Measurements from ENCODE around the gene HIPK2. TPM values are rescaled to one million over a fixed set of nuclear protein-coding genes. Genes with fewer than 3 reads are reported as not detected.

The HIPK2 gene
- total and polyA plus RNA-seq, 2 experiments from 2014 or later, result 18.2 to 22.9 TPM

DNA sequence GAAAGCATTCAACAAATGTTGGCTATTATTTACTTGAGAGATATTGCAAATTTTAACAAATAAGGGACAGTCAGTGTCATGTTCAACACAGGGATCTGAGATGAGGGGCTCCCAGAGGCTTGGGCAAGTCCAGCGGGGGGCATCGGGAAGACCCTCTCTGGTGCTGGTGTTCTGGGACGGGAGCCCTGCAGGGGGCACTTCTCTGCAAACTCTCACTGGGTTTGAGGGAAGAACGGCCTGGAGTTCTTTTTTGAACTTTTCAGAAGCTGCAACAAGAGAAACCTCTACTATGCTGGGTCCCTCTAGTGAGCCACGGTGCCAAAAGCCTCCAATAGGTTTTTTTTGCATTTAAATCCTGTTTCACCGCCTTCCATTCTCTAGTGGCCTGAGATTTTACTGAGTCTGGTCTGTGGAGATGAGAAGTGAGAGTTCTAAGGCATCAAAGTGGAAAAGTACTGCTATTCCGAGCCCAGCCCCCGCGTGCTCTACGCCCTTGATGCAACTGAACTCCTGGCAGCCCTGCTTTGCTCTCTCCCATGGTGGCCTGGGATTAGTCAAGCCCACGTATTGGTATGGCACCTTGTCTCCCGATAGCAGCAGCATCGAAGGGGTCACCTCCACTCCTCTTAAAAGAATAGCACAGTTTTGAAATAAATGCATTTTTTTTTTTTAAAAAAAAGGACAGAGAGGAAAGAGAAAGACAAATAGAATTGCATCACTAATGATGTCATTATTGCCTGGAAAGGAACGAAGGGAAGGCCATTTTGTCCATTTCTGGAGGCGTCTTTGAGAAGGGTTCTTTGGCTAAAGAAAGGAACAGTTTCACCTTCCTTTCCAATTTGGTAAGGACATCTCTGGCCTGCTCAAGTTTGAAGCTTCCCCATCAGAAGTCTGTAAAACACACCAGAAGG lies 210.8 kb downstream of the HIPK2 start:
- H3K27me3 ChIP-seq, result no peaks in the 10 kb centered on the region
- H4K20me1 ChIP-seq (ENCODE audit: insufficient read depth, poor library complexity, severe bottlenecking), result no peaks in the 10 kb centered on the region
- no peak for DNase-seq (ENCODE audit: low spot score)
- H3K4me1 ChIP-seq (ENCODE audit: insufficient read depth), result no peaks in the 10 kb centered on the region
- H3K79me2 ChIP-seq, result no peaks in the 10 kb centered on the region
- H3K4me2 ChIP-seq, result no peak overlapping the region
- H2AFZ ChIP-seq, result no peak overlapping the region
- H3K36me3 ChIP-seq (replicated peaks; ENCODE audit: insufficient read depth, low read depth), result no peaks in the 10 kb centered on the region
- H3K4me3 ChIP-seq, result no peak overlapping the region
- TF ChIP-seq, protein P1, sequence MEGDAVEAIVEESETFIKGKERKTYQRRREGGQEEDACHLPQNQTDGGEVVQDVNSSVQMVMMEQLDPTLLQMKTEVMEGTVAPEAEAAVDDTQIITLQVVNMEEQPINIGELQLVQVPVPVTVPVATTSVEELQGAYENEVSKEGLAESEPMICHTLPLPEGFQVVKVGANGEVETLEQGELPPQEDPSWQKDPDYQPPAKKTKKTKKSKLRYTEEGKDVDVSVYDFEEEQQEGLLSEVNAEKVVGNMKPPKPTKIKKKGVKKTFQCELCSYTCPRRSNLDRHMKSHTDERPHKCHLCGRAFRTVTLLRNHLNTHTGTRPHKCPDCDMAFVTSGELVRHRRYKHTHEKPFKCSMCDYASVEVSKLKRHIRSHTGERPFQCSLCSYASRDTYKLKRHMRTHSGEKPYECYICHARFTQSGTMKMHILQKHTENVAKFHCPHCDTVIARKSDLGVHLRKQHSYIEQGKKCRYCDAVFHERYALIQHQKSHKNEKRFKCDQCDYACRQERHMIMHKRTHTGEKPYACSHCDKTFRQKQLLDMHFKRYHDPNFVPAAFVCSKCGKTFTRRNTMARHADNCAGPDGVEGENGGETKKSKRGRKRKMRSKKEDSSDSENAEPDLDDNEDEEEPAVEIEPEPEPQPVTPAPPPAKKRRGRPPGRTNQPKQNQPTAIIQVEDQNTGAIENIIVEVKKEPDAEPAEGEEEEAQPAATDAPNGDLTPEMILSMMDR (IDR thresholded peaks at IDR 0.05; ENCODE audit: poor library complexity), result no peak
- no peak for TF ChIP-seq EZH2phosphoT487 (IDR thresholded peaks at IDR 0.05; ENCODE audit: low read depth, severe bottlenecking, unreplicated experiment)
- no peak for TF ChIP-seq EZH2 (IDR thresholded peaks at IDR 0.05; ENCODE audit: borderline replicate concordance)
- H3K9me3 ChIP-seq (ENCODE audit: low read depth), result no peaks in the 10 kb centered on the region
- H3K9me2 ChIP-seq (replicated peaks; ENCODE audit: insufficient read depth), result no peaks in the 10 kb centered on the region
- WGBS (ENCODE audit: low lambda C conversion rate, missing lambda C conversion rate), result 84% methylated on average over 15 of the region's 15 CpGs
- H3K27ac ChIP-seq, result no peak overlapping the region

DNA sequence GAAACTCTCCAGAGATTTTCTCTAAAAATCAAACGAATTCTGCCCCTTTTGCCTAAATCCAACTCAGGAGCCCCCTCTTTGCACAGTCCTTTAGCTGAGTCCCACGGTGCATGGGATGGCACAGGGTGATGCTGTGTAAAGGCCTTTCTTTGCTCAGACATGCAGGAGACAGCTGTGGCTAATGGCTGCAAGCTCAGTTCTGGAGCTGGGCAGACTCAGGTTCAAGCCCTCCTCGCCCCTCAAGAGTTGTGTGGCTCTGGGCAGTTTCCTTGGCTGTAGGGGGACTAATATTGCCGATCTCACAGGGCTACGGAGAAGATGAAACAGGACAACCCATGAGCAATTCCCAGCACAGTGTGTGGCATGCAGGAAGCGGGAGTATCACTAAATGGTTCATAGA lies 211.7 kb downstream of the HIPK2 start:
- no peak overlapping the region for H3K4me3 ChIP-seq
- no peak overlapping the region for H2AFZ ChIP-seq
- no peaks in the 10 kb centered on the region for H4K20me1 ChIP-seq (ENCODE audit: insufficient read depth, poor library complexity, severe bottlenecking)
- no peaks in the 10 kb centered on the region for H3K36me3 ChIP-seq (replicated peaks; ENCODE audit: insufficient read depth, low read depth)
- H3K9me2 ChIP-seq (replicated peaks; ENCODE audit: insufficient read depth), result no peaks in the 10 kb centered on the region
- WGBS (ENCODE audit: low lambda C conversion rate, missing lambda C conversion rate), result 95% methylated on average over 6 of the region's 6 CpGs
- TF ChIP-seq EZH2phosphoT487 (IDR thresholded peaks at IDR 0.05; ENCODE audit: low read depth, severe bottlenecking, unreplicated experiment), result no peak
- TF ChIP-seq, protein P1 (IDR thresholded peaks at IDR 0.05; ENCODE audit: poor library complexity), result no peak
- no peak for TF ChIP-seq EZH2 (IDR thresholded peaks at IDR 0.05; ENCODE audit: borderline replicate concordance)
- no peaks in the 10 kb centered on the region for H3K79me2 ChIP-seq
- no peak for DNase-seq (ENCODE audit: low spot score)
- H3K27me3 ChIP-seq, result no peaks in the 10 kb centered on the region
- H3K27ac ChIP-seq, result no peak overlapping the region
- H3K4me2 ChIP-seq, result no peak overlapping the region
- no peaks in the 10 kb centered on the region for H3K9me3 ChIP-seq (ENCODE audit: low read depth)
- H3K4me1 ChIP-seq (ENCODE audit: insufficient read depth), result no peaks in the 10 kb centered on the region

DNA sequence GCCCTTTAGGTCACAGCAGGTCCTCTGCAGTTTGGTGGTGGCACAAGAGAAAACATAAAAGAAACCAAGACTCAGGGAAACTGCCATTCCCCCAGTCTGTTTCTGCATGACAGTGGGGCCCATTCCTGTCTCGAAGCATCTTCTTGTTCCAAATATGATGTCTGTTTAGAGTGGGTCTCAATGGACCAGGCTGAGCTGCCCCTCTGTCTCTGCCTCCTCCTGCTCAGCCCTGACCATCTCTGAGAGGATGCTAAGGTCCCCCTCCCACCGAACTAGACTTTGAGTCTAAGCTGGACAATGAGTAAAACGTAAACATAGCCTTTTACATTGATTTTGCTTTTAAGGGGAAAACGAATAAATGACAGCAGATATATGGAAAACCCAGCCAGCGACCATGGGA lies 213.9 kb downstream of the HIPK2 start:
- WGBS (ENCODE audit: low lambda C conversion rate, missing lambda C conversion rate), result 90% methylated on average over 5 of the region's 5 CpGs
- TF ChIP-seq EZH2 (IDR thresholded peaks at IDR 0.05; ENCODE audit: borderline replicate concordance) (no peak), EZH2phosphoT487 (IDR thresholded peaks at IDR 0.05; ENCODE audit: low read depth, severe bottlenecking, unreplicated experiment) (no peak)
- TF ChIP-seq, protein P1 (IDR thresholded peaks at IDR 0.05; ENCODE audit: poor library complexity), result no peak
- H3K27ac ChIP-seq, result no peak overlapping the region

More for the DNA sequence above, 213.9 kb downstream of the HIPK2 start:
- Histone ChIP-seq H3K27me3 (no peaks in the 10 kb centered on the region), H2AFZ (no peak overlapping the region), H3K36me3 (replicated peaks; ENCODE audit: insufficient read depth, low read depth) (no peaks in the 10 kb centered on the region), H3K4me1 (ENCODE audit: insufficient read depth) (no peaks in the 10 kb centered on the region), H3K79me2 (no peaks in the 10 kb centered on the region), H3K4me2 (no peak overlapping the region), H4K20me1 (ENCODE audit: insufficient read depth, poor library complexity, severe bottlenecking) (no peaks in the 10 kb centered on the region), H3K4me3 (no peak overlapping the region), H3K9me2 (replicated peaks; ENCODE audit: insufficient read depth) (no peaks in the 10 kb centered on the region), H3K9me3 (ENCODE audit: low read depth) (no peaks in the 10 kb centered on the region)
- DNase-seq (ENCODE audit: low spot score), result no peak

All from hepatocyte (in vitro differentiated cells).